Measurements from ENCODE around the gene FAAH2. TPM values are rescaled to one million over a fixed set of nuclear protein-coding genes. Genes with fewer than 3 reads are reported as not detected.

Gene FAAH2
- polyA plus RNA-seq, 1 experiment: not detected

- H3K27ac ChIP-seq (ENCODE audit: low read depth, low read length): no peak overlapping the region
- ChIA-PET POLR2A (no interaction called here), CTCF (interaction anchor here (0.6 kb wide), 1 partner anchor 85 kb away, joined by 6 read pairs; no protein-coding TSS in a partner anchor)
- H3K4me3 ChIP-seq (ENCODE audit: low read depth, low read length): no peak overlapping the region
- H3K9me3 ChIP-seq (ENCODE audit: control insufficient read depth, insufficient read depth, low read length): peaks cover 9% of the 10 kb centered on the region; the same call in 1 of the 2 replicates
- no peaks in the 10 kb centered on the region for H3K27me3 ChIP-seq (ENCODE audit: control insufficient read depth, insufficient read depth, low read length)
- no peak for TF ChIP-seq CTCF (IDR thresholded peaks at IDR 0.05; ENCODE audit: low read depth, low read length)
- no peak for DNase-seq (ENCODE audit: low read depth, low spot score)
These were observed 135.8 kb downstream of the FAAH2 start for GRCh38 chrX:57422289-57422688.

GRCh38 chrX:57422790-57423189 is 136.3 kb downstream of the FAAH2 start:
- POLR2A ChIA-PET: no interaction called here
- Histone ChIP-seq H3K9me3 (ENCODE audit: control insufficient read depth, insufficient read depth, low read length) (peaks cover 9% of the 10 kb centered on the region; the same call in 1 of the 2 replicates), H3K4me3 (ENCODE audit: low read depth, low read length) (no peak overlapping the region), H3K27me3 (ENCODE audit: control insufficient read depth, insufficient read depth, low read length) (no peaks in the 10 kb centered on the region), H3K27ac (ENCODE audit: low read depth, low read length) (no peak overlapping the region)
- no peak for DNase-seq (ENCODE audit: low read depth, low spot score)
- CTCF ChIA-PET: interaction anchor here (0.6 kb wide), 1 partner anchor 85 kb away, joined by 6 read pairs; no protein-coding TSS in a partner anchor
- TF ChIP-seq CTCF (IDR thresholded peaks at IDR 0.05; ENCODE audit: low read depth, low read length): no peak

GRCh38 chrX:57445076-57445475 is 158.6 kb downstream of the FAAH2 start:
- no peak for DNase-seq (ENCODE audit: low read depth, low spot score)
- no peaks in the 10 kb centered on the region for H3K27me3 ChIP-seq (ENCODE audit: control insufficient read depth, insufficient read depth, low read length)
- H3K9me3 ChIP-seq (ENCODE audit: control insufficient read depth, insufficient read depth, low read length): no peaks in the 10 kb centered on the region; the same call in none of the 2 replicates
- TF ChIP-seq CTCF (IDR thresholded peaks at IDR 0.05; ENCODE audit: low read depth, low read length): no peak
- CTCF ChIA-PET: no interaction called here
- POLR2A ChIA-PET: no interaction called here
- no peak overlapping the region for H3K4me3 ChIP-seq (ENCODE audit: low read depth, low read length)
- no peak overlapping the region for H3K27ac ChIP-seq (ENCODE audit: low read depth, low read length)

GRCh38 chrX:57445832-57446231 is 159.3 kb downstream of the FAAH2 start:
- POLR2A ChIA-PET: no interaction called here
- Histone ChIP-seq H3K27ac (ENCODE audit: low read depth, low read length) (no peak overlapping the region), H3K4me3 (ENCODE audit: low read depth, low read length) (no peak overlapping the region), H3K27me3 (ENCODE audit: control insufficient read depth, insufficient read depth, low read length) (no peaks in the 10 kb centered on the region), H3K9me3 (ENCODE audit: control insufficient read depth, insufficient read depth, low read length) (no peaks in the 10 kb centered on the region; the same call in none of the 2 replicates)
- DNase-seq (ENCODE audit: low read depth, low spot score): no peak
- no peak for TF ChIP-seq CTCF (IDR thresholded peaks at IDR 0.05; ENCODE audit: low read depth, low read length)
- CTCF ChIA-PET: no interaction called here

GRCh38 chrX:57447856-57448255 is 161.3 kb downstream of the FAAH2 start:
- POLR2A ChIA-PET: no interaction called here
- DNase-seq (ENCODE audit: low read depth, low spot score): no peak
- CTCF ChIA-PET: no interaction called here

More at GRCh38 chrX:57447856-57448255, 161.3 kb downstream of the FAAH2 start:
- no peak overlapping the region for H3K4me3 ChIP-seq (ENCODE audit: low read depth, low read length)
- H3K27ac ChIP-seq (ENCODE audit: low read depth, low read length): no peak overlapping the region
- H3K9me3 ChIP-seq (ENCODE audit: control insufficient read depth, insufficient read depth, low read length): no peaks in the 10 kb centered on the region; the same call in none of the 2 replicates
- no peak for TF ChIP-seq CTCF (IDR thresholded peaks at IDR 0.05; ENCODE audit: low read depth, low read length)
- H3K27me3 ChIP-seq (ENCODE audit: control insufficient read depth, insufficient read depth, low read length): no peaks in the 10 kb centered on the region

Data from AG04450 (cell line).